ENCODE measurements around the gene ZNRF1. TPM values are rescaled to one million over a fixed set of nuclear protein-coding genes. Genes with fewer than 3 reads are reported as not detected.

Gene ZNRF1
- total and polyA plus RNA-seq, 4 donors, result 7.9 to 10.9 (median 9.2) TPM

DNA sequence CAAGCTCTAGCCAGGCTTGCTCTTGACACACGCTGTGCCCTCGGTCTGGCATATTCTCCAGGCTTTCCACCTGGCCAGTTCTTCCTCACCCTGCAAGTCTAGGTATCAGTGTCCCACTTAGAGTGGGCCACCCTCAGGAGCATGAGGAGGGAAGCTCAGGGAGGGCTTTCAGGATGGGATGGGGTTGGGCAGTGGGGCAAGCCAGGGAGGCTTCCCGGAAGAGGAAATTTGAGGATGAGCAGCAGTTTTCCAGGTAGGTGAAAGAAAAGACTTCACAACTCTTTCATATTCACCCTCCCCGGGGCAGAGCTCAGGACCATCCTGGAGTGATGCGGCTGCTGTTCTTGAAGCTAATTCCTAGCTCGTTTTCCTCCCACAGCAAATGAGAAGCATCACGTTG, 132.3 kb downstream of the ZNRF1 start (continued):
- TF ChIP-seq, protein P1, sequence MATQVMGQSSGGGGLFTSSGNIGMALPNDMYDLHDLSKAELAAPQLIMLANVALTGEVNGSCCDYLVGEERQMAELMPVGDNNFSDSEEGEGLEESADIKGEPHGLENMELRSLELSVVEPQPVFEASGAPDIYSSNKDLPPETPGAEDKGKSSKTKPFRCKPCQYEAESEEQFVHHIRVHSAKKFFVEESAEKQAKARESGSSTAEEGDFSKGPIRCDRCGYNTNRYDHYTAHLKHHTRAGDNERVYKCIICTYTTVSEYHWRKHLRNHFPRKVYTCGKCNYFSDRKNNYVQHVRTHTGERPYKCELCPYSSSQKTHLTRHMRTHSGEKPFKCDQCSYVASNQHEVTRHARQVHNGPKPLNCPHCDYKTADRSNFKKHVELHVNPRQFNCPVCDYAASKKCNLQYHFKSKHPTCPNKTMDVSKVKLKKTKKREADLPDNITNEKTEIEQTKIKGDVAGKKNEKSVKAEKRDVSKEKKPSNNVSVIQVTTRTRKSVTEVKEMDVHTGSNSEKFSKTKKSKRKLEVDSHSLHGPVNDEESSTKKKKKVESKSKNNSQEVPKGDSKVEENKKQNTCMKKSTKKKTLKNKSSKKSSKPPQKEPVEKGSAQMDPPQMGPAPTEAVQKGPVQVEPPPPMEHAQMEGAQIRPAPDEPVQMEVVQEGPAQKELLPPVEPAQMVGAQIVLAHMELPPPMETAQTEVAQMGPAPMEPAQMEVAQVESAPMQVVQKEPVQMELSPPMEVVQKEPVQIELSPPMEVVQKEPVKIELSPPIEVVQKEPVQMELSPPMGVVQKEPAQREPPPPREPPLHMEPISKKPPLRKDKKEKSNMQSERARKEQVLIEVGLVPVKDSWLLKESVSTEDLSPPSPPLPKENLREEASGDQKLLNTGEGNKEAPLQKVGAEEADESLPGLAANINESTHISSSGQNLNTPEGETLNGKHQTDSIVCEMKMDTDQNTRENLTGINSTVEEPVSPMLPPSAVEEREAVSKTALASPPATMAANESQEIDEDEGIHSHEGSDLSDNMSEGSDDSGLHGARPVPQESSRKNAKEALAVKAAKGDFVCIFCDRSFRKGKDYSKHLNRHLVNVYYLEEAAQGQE (IDR thresholded peaks at IDR 0.05), result no peak
- TF ChIP-seq GABPA (IDR thresholded peaks at IDR 0.05 in 1 of 2, conservative IDR thresholded peaks at IDR 0.05 in 1 of 2) (no peak), TAF1 (conservative IDR thresholded peaks at IDR 0.05) (no peak), FOXA2 (IDR thresholded peaks at IDR 0.05) (no peak), HNF4A (conservative IDR thresholded peaks at IDR 0.05) (no peak), EGR1 (IDR thresholded peaks at IDR 0.05; ENCODE audit: low read depth in 2 of 2) (no peak), NR2F2 (IDR thresholded peaks at IDR 0.05) (no peak), JUND (IDR thresholded peaks at IDR 0.05) (no peak), FOXA1 (IDR thresholded peaks at IDR 0.05) (no peak), RAD21 (IDR thresholded peaks at IDR 0.05) (no peak)
- TF ChIP-seq, protein P2, sequence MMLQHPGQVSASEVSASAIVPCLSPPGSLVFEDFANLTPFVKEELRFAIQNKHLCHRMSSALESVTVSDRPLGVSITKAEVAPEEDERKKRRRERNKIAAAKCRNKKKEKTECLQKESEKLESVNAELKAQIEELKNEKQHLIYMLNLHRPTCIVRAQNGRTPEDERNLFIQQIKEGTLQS (IDR thresholded peaks at IDR 0.05), result no peak

GRCh38 chr16:75138233-75138632, 139.4 kb downstream of the ZNRF1 start:
- DNase-seq (ENCODE audit: low spot score), result no peak
- 68% methylated on average over 8 of the region's 8 CpGs for WGBS
- no peak for TF ChIP-seq FOXA2 (IDR thresholded peaks at IDR 0.05)
- no peak for TF ChIP-seq RAD21 (IDR thresholded peaks at IDR 0.05)
- no peak for TF ChIP-seq GABPA (IDR thresholded peaks at IDR 0.05 in 1 of 2, conservative IDR thresholded peaks at IDR 0.05 in 1 of 2)
- no peak for TF ChIP-seq RXRA (IDR thresholded peaks at IDR 0.05)
- TF ChIP-seq, protein P3, sequence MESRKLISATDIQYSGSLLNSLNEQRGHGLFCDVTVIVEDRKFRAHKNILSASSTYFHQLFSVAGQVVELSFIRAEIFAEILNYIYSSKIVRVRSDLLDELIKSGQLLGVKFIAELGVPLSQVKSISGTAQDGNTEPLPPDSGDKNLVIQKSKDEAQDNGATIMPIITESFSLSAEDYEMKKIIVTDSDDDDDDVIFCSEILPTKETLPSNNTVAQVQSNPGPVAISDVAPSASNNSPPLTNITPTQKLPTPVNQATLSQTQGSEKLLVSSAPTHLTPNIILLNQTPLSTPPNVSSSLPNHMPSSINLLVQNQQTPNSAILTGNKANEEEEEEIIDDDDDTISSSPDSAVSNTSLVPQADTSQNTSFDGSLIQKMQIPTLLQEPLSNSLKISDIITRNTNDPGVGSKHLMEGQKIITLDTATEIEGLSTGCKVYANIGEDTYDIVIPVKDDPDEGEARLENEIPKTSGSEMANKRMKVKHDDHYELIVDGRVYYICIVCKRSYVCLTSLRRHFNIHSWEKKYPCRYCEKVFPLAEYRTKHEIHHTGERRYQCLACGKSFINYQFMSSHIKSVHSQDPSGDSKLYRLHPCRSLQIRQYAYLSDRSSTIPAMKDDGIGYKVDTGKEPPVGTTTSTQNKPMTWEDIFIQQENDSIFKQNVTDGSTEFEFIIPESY (IDR thresholded peaks at IDR 0.05), result no peak
- TF ChIP-seq, protein P4, sequence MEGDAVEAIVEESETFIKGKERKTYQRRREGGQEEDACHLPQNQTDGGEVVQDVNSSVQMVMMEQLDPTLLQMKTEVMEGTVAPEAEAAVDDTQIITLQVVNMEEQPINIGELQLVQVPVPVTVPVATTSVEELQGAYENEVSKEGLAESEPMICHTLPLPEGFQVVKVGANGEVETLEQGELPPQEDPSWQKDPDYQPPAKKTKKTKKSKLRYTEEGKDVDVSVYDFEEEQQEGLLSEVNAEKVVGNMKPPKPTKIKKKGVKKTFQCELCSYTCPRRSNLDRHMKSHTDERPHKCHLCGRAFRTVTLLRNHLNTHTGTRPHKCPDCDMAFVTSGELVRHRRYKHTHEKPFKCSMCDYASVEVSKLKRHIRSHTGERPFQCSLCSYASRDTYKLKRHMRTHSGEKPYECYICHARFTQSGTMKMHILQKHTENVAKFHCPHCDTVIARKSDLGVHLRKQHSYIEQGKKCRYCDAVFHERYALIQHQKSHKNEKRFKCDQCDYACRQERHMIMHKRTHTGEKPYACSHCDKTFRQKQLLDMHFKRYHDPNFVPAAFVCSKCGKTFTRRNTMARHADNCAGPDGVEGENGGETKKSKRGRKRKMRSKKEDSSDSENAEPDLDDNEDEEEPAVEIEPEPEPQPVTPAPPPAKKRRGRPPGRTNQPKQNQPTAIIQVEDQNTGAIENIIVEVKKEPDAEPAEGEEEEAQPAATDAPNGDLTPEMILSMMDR (IDR thresholded peaks at IDR 0.05; ENCODE audit: low read depth, low read length, missing input control), result no peak
- no peak for TF ChIP-seq NR2F2 (IDR thresholded peaks at IDR 0.05)
- TF ChIP-seq FOXA1 (IDR thresholded peaks at IDR 0.05), result no peak
- no peak for TF ChIP-seq HNF4A (conservative IDR thresholded peaks at IDR 0.05)
- no peak for TF ChIP-seq EGR1 (IDR thresholded peaks at IDR 0.05; ENCODE audit: low read depth in 2 of 2)
- no peak for TF ChIP-seq MAX (IDR thresholded peaks at IDR 0.05)
- TF ChIP-seq, protein P2 (IDR thresholded peaks at IDR 0.05), result no peak
- no peak for TF ChIP-seq TAF1 (conservative IDR thresholded peaks at IDR 0.05)
- no peak for TF ChIP-seq YY1 (IDR thresholded peaks at IDR 0.05)
- TF ChIP-seq HNF4G (IDR thresholded peaks at IDR 0.05), result no peak
- TF ChIP-seq, protein P1 (IDR thresholded peaks at IDR 0.05), result no peak
- TF ChIP-seq SP1 (IDR thresholded peaks at IDR 0.05), result no peak
- Histone ChIP-seq H3K9ac (ENCODE audit: low read depth in 1 of 2, low read length in 2 of 2) (no peak overlapping the region), H3K4me3 (ENCODE audit: low read depth in 1 of 3, low read length in 3 of 3) (no peak overlapping the region), H3K9me3 (ENCODE audit: control insufficient read depth in 4 of 4, low read length in 3 of 4) (no peaks in the 10 kb centered on the region), H3K27me3 (ENCODE audit: control insufficient read depth in 4 of 4, insufficient read depth in 4 of 4, low read length in 3 of 4) (no peaks in the 10 kb centered on the region), H3K36me3 (ENCODE audit: control insufficient read depth in 4 of 4, insufficient read depth in 3 of 4, low read depth in 1 of 4, low read length in 3 of 4) (peaks cover 5 to 11% (median 8%) of the 10 kb centered on the region in 4 donors), H3K4me1 (ENCODE audit: control insufficient read depth in 4 of 4, insufficient read depth in 4 of 4, low read length in 3 of 4) (no peaks in the 10 kb centered on the region), H3K27ac (ENCODE audit: low read depth in 1 of 2, low read length in 2 of 2) (no peak overlapping the region)
